Effector memory CD4-positive, alpha-beta T cell (primary cell): ENCODE data around the gene METAP1D.

Experiments used
- DNase-seq, 3 donors: peaks; one replicate each; pipeline ENCODE4 v3.0.0-alpha.2; 2020
- H3K27ac ChIP-seq: 2 replicates; pipeline ENCODE4 v1.7.0; 2013; ENCODE audit warnings: mild to moderate bottlenecking, low read length, moderate library complexity; ENCODE audit not compliant: insufficient read depth, poor library complexity, severe bottlenecking
- H3K27me3 ChIP-seq: replicated peaks from 2 replicates; pipeline ENCODE4 v1.7.0; 2013; ENCODE audit warnings: mild to moderate bottlenecking, low read length; ENCODE audit not compliant: insufficient read depth, control insufficient read depth, poor library complexity, severe bottlenecking
- H3K36me3 ChIP-seq: 2 replicates; pipeline ENCODE4 v1.7.0; 2013; ENCODE audit warnings: mild to moderate bottlenecking, low read length, moderate library complexity; ENCODE audit not compliant: control insufficient read depth, insufficient read depth
- H3K4me1 ChIP-seq: 2 replicates; pipeline ENCODE4 v1.7.0; 2013; ENCODE audit warnings: low read length, mild to moderate bottlenecking; ENCODE audit not compliant: control insufficient read depth, insufficient read depth, poor library complexity, severe bottlenecking
- H3K4me3 ChIP-seq: 2 replicates; pipeline ENCODE4 v1.7.0; 2013; ENCODE audit warnings: low read length, low read depth, mild to moderate bottlenecking; ENCODE audit not compliant: insufficient read depth, poor library complexity, severe bottlenecking
- H3K9me3 ChIP-seq: 2 replicates; pipeline ENCODE4 v1.7.0; 2013; ENCODE audit warnings: mild to moderate bottlenecking, low read length, moderate library complexity; ENCODE audit not compliant: control insufficient read depth

Gene METAP1D

DNA sequence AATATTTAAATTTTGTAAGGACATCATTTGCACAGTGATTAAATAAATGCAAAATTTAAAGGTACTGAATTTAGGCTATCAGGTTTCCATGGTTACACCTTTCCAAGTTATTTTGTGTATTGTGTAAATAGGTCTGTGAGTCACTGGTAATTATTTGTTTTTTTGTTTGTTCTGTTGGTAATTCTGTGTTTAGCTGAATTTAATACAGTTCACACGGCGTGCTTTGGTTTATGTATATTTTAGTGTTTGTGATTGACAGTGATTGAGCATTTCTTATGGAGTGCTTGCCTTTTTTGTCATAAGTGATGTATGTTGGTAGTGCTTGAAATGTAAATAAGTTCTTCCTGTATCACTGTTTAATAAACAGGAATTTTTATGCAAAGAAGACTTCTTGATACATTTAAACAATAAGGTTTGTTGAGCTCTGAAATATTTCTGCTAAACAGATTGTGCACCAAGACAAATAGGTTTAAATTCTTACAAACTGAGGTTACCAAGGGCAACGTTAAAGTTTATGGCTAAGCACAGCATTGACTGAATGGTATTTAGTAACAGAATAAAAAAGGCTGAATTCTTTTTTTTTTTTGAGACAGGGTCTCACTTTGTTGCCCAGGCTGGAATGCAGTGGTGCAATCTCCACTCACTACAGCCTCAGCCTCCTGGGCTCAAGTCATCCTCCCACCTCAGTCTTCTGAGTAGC, 47.3 kb downstream of the METAP1D start:
- Histone ChIP-seq H3K27ac (no peak overlapping the region), H3K4me1 (no peaks in the 10 kb centered on the region), H3K27me3 (no peaks in the 10 kb centered on the region), H3K4me3 (no peak overlapping the region), H3K9me3 (no peaks in the 10 kb centered on the region), H3K36me3 (no peaks in the 10 kb centered on the region)
- DNase-seq = no peak

DNA sequence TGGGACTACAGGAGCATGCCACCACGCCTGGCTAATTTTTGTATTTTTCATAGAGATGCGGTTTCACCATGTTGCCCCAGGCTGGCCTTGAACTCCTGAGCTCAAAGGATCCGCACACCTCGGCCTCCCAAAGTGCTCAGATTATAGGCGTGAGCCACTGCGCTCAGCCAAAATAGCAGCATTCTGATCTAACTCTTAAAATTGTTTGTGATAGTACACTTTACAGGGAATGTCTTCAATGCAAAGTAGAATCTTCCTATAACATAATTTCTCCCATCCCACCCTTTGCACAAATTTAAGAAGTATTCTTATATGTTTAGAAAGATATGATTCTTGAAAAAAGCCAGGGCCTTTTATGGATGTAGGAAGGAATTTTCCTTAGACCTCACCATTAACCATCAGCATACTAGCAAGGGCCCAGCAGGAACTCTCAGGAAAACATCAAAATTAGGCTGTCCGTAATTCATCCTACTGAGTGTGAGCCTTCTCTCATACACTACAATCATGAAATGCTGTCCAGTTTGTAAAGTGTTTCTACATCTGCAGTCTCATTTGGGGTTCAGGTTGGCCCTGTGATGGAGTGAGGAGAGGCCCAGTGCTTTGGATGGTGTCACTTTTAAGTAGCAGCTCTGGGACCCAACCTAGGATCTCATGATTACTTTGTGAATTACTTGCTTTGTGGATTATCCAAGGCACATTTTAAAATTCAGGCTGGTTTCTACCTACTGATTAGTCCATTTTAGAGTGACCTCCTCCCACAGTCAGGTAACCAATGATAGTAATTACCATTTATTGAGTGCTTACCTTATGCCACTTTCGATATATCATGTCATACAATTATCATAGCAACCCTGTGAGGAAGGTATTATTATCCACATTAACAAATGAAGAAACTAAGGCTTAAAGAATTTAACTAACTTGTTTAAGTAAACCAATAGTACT, 48.1 kb downstream of the METAP1D start:
- no peak for DNase-seq
- Histone ChIP-seq H3K36me3 (no peaks in the 10 kb centered on the region), H3K4me3 (no peak overlapping the region), H3K4me1 (no peaks in the 10 kb centered on the region), H3K27me3 (no peaks in the 10 kb centered on the region), H3K27ac (no peak overlapping the region), H3K9me3 (no peaks in the 10 kb centered on the region)

DNA sequence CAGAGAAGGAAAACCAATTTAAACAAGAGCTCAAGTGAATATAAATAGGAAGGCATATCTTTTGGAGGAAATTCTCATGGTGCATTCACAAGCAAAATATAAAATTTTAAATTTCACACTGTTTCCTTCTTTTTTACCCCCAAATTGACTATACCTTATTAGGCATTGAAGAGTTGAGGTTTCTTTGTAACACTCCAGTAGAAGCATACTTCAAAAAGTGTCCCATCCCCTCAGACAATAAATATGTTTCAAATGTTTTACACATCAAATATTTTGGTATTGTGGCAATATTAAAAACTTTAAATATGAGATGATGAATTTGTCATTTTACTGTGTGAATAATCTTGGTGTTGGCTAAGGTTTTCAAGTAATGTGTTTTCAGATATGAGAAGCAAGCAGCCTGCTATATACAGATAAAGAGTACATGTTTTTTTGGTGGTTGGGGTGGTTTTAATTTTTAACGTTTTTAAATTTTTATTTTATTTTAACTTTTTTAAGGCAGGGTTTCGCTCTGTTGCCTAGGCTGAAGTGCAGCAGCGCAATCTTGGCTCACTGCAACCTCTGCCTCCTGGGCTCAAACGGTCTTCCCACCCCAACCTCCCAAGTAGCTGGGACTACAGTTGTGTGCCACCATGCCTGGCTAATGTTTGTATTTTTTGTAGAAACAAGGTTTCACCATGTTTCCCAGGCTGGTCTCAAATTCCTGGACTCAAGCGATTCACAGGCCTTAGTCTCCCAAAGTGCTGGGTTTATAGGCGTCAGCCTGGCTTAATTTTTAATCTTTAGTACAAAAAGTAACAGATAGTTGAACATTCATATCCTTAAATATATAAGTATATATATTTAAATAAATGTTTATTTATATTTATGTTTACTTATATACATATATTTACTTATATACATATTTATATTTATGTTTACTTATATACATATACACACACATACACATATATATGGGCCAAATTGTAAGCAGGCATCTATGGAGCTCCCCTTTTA, 49.1 kb downstream of the METAP1D start:
- DNase-seq = no peak
- Histone ChIP-seq H3K4me3 (no peak overlapping the region), H3K36me3 (no peaks in the 10 kb centered on the region), H3K27ac (no peak overlapping the region), H3K4me1 (no peaks in the 10 kb centered on the region), H3K27me3 (no peaks in the 10 kb centered on the region), H3K9me3 (no peaks in the 10 kb centered on the region)

DNA sequence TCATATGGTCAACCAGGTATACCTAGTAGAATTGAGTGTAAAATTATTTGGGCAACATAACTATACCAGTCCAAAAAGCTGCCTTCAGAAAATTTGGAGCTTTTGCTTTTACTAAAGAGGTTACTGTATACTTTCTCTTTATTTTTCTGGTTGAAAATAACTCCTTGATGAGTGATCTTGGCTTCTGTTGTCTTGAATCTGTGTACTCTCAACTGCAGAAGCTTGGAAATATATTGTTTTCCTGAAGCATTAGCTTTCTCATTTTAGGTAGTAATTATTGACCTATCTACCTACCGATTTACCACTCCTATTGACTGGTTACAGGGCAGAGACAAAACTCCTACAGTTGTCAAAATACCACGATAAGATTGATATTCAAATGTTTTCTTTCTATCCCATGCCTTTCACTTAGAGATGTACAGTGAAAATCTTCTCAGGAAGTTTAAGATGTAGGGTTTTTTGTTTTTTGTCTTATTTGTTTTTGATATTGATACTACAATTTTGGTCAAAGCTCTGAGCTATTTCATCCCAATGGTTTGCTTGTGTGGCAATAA, 49.9 kb downstream of the METAP1D start:
- Histone ChIP-seq H3K9me3 (no peaks in the 10 kb centered on the region), H3K36me3 (no peaks in the 10 kb centered on the region), H3K4me1 (no peaks in the 10 kb centered on the region), H3K27me3 (no peaks in the 10 kb centered on the region), H3K4me3 (no peak overlapping the region), H3K27ac (no peak overlapping the region)
- no peak for DNase-seq

DNA sequence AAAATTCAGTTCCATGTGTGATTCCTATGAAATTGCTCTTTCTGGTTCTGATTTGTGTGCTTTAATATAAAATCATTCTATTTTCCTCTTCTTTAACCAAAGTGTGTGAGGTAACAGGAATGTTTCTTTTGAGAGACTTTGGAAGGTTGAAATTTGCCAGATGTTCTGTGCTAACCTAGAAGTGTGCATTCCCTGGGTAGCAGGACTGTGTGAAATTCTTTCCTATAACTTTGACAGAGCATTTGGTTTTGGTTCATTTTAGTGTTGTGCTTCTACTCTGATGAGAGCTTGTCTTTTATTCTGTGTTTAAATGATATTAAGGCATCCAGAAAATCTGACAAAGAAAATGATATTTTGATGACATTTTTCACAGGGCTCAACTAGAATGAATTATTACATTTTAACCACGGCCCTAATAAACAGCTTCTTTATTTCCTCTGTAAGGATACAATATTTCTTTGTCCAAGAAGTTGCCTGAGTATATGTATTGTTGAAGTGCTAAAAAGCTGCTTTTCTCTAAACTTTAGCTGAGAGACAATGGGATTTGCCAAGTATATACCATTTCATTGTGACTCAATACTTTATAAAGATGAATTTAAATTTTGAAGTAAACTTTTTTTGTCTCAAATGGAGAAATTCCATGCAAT, 50.8 kb downstream of the METAP1D start:
- Histone ChIP-seq H3K36me3 (no peaks in the 10 kb centered on the region), H3K4me3 (no peak overlapping the region), H3K9me3 (no peaks in the 10 kb centered on the region), H3K27ac (no peak overlapping the region), H3K27me3 (no peaks in the 10 kb centered on the region), H3K4me1 (no peaks in the 10 kb centered on the region)
- no peak for DNase-seq

DNA sequence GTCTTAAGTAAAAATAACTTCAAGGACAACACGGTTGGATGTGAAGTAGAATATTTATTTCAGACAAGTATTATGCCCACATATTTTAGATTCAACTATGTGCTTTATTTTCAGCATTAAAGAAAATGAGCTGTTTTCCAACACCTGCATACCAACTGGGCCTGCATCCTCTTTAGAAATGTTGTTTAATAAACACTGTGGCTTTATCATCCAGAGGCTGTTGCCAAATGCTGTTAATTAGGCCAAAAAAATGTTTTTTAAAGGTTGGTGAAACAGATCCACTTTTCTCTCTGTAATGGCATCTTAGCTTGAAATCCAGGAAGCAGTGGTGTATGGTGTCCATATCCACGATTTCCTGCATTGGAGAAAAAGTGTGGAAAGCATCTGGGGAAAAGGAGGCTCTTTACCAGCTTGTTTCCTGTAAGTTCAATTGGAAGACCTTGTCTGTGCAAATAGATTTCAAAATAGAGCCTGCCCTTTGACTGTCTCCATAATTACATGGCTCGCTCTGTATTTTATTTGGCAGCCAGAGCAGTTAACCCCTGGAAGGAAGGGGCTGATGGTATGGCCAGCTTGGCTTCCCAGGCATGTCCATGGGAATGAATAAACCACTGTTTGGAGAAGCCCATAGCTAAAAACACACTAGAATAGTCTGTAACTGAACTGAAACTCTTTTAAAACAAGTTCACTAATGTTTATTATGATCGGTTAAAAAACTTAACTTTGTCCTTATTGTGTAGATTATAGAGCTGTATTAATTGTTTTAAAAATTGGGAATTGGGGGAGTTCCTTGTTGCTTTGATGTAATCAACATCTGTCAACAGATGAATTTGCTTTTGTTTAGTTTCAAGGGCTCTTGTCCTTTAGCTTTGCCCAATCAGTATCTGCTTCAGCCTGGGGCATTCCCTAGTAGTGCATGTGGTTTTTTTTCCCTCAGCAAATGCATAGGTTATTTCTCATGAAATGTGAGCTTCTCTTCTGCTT, 52.5 kb downstream of the METAP1D start:
- Histone ChIP-seq H3K4me3 (no peak overlapping the region), H3K27me3 (no peaks in the 10 kb centered on the region), H3K36me3 (no peaks in the 10 kb centered on the region), H3K9me3 (no peaks in the 10 kb centered on the region), H3K4me1 (no peaks in the 10 kb centered on the region), H3K27ac (no peak overlapping the region)
- no peak for DNase-seq

DNA sequence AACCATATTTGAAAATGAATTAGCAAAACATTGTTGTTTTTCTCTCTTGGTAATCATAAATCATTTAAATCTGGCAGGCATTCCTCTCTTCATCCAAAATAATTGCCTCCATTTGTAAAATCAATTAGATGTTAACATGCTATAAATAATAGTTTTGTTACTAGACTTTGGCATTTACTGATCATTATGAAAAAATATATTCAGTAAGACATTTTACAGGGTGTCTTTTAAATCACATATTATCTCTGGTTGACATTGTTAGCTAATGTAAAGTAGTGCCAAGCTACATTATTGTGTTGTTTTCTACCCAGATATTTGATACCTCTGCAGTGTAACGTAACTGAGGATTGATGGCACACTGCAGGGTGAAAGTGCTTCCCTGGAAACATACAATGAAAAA, 53.7 kb downstream of the METAP1D start:
- no peaks in the 10 kb centered on the region for H3K4me1 ChIP-seq
- H3K9me3 ChIP-seq = no peaks in the 10 kb centered on the region
- no peaks in the 10 kb centered on the region for H3K27me3 ChIP-seq
- no peak overlapping the region for H3K4me3 ChIP-seq
- no peak overlapping the region for H3K27ac ChIP-seq
- no peak for DNase-seq
- no peaks in the 10 kb centered on the region for H3K36me3 ChIP-seq

DNA sequence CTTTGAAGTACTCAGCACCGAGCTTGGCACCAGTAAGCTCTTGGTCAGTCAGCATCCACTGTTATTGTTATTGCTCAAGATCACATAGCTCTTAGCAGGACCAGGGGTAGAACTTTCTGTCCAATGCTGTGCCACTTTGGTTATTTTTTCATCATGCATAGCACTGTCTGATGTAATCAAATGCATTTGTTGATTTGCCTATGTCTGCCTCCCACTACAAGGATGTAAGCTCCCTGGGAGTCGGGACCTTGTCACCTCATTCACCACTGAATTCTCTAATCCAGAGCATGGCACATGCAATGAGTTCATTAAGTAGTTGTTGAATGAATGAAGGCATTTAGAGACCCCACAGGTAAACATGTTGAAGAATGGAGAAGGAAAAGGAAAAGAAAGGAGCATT, 56.5 kb downstream of the METAP1D start:
- no peak for DNase-seq
- Histone ChIP-seq H3K4me1 (no peaks in the 10 kb centered on the region), H3K4me3 (no peak overlapping the region), H3K36me3 (no peaks in the 10 kb centered on the region), H3K27ac (no peak overlapping the region), H3K9me3 (no peaks in the 10 kb centered on the region), H3K27me3 (no peaks in the 10 kb centered on the region)
